H1 (cell line): ENCODE measurements around the gene MTERF2. TPM values are rescaled to one million over a fixed set of nuclear protein-coding genes. Genes with fewer than 3 reads are reported as not detected.

Experiments used
- CTCF ChIA-PET: fragments of 300-600 bp; sonication (Branson Sonifier 250); formaldehyde crosslinking; loops from one replicate; lab custom pipeline; 2021; ENCODE audit not compliant: partially characterized antibody; lab: Charles Lee
- POLR2A ChIA-PET: fragments of 300-600 bp; sonication (Branson Sonifier 250); formaldehyde crosslinking; loops from one replicate; lab custom pipeline; 2021; ENCODE audit warnings: inconsistent platforms; ENCODE audit not compliant: partially characterized antibody; lab: Charles Lee
- DNase-seq, 2 experiments: peaks; one replicate each; pipeline versions ENCODE4 v3.0.0 to v3.0.0-alpha.2; 2010 to 2022; ENCODE audit warnings: low spot score in 2 of 2, low read depth in 1 of 2, mixed read lengths in 1 of 2
- FAIRE-seq: peaks from 2 replicates; lab custom pipeline; 2011; peaks lifted over from hg19 to GRCh38; lab: Jason Lieb, UNC
- H2AFZ ChIP-seq: 2 replicates; pipeline ENCODE4 v1.8.1; 2012; ENCODE audit warnings: low read length, inconsistent platforms
- H2AK5ac ChIP-seq: 2 replicates; pipeline ENCODE4 v1.6.1; 2013; ENCODE audit warnings: low read depth, low read length
- H2BK120ac ChIP-seq: replicated peaks from 2 replicates; pipeline ENCODE3; 2013; ENCODE audit warnings: low read depth, low read length, inconsistent platforms
- H2BK12ac ChIP-seq: 2 replicates; pipeline ENCODE4 v1.6.1; 2013; ENCODE audit warnings: low read depth, low read length
- H2BK15ac ChIP-seq: 2 replicates; pipeline ENCODE4 v1.6.1; 2013; ENCODE audit warnings: low read length
- H2BK20ac ChIP-seq: 2 replicates; pipeline ENCODE4 v1.6.1; 2013; ENCODE audit warnings: low read length
- H2BK5ac ChIP-seq: 2 replicates; pipeline ENCODE4 v1.6.1; 2013; ENCODE audit warnings: low read depth, low read length
- H3K14ac ChIP-seq: 2 replicates; pipeline ENCODE4 v1.6.1; 2013; ENCODE audit warnings: inconsistent platforms; ENCODE audit not compliant: insufficient read length
- H3K18ac ChIP-seq: 2 replicates; pipeline ENCODE4 v1.6.1; 2013; ENCODE audit warnings: low read length; ENCODE audit errors: extremely low read depth
- H3K23ac ChIP-seq: 2 replicates; pipeline ENCODE4 v1.6.1; 2013; ENCODE audit warnings: inconsistent platforms; ENCODE audit not compliant: insufficient read length
- H3K23me2 ChIP-seq: 2 replicates; pipeline ENCODE4 v1.6.1; 2013; ENCODE audit warnings: low read depth, low read length
- H3K27ac ChIP-seq: 2 replicates; pipeline ENCODE4 v1.6.1; 2011; ENCODE audit warnings: low read depth, low read length, inconsistent platforms
- H3K27me3 ChIP-seq, 4 experiments: replicated peaks in 1 of 4; 1 replicate in 1 of 4; 2 replicates in 3 of 4; pipeline versions ENCODE4 v1.6.1 to v1.8.1; 2011 to 2013; ENCODE audit warnings: low read length in 3 of 4, mild to moderate bottlenecking in 3 of 4, inconsistent platforms in 2 of 4, mixed read lengths in 2 of 4, moderate library complexity in 1 of 4; ENCODE audit not compliant: control insufficient read depth in 3 of 4, insufficient read depth in 3 of 4; ENCODE audit errors: extremely low read depth in 1 of 4
- H3K36me3 ChIP-seq, 4 experiments: 2 replicates each; pipeline versions ENCODE4 v1.6.1 to v1.8.1; 2011 to 2013; ENCODE audit warnings: mild to moderate bottlenecking in 4 of 4, low read length in 3 of 4, moderate library complexity in 2 of 4, control low read depth in 1 of 4, inconsistent platforms in 1 of 4; ENCODE audit not compliant: insufficient read depth in 4 of 4, control insufficient read depth in 2 of 4
- H3K4ac ChIP-seq: replicated peaks from 2 replicates; pipeline ENCODE3; 2013; ENCODE audit warnings: low read length, low read depth, mixed read lengths, inconsistent platforms; ENCODE audit not compliant: insufficient read length
- H3K4me1 ChIP-seq, 4 experiments: replicated peaks in 1 of 4; 1 replicate in 1 of 4; 2 replicates in 3 of 4; pipeline versions ENCODE4 v1.6.1 to v1.8.1; 2011 to 2013; ENCODE audit warnings: low read length in 3 of 4, inconsistent platforms in 2 of 4, mixed read lengths in 1 of 4; ENCODE audit not compliant: insufficient read depth in 4 of 4, control insufficient read depth in 3 of 4
- H3K4me2 ChIP-seq, 2 experiments: 2 replicates each; pipeline versions ENCODE4 v1.6.1 to v1.8.1; 2011 to 2013; ENCODE audit warnings: low read depth in 2 of 2, low read length in 2 of 2, control low read depth in 1 of 2, inconsistent platforms in 1 of 2, mild to moderate bottlenecking in 1 of 2; ENCODE audit not compliant: insufficient read depth in 1 of 2
- H3K4me3 ChIP-seq, 4 experiments: fragments of 200-600, 300-600 bp in 1 of 4; sonication (generic), shearing (Covaris generic), sonication (Bioruptor Twin) in 1 of 4; 2 replicates each; pipeline versions ENCODE4 v1.5.1 to v1.8.1; 2011 to 2016; ENCODE audit warnings: low read length in 4 of 4, low read depth in 3 of 4, control low read depth in 2 of 4, inconsistent platforms in 2 of 4, mild to moderate bottlenecking in 2 of 4, mixed read lengths in 1 of 4, moderate library complexity in 1 of 4; ENCODE audit not compliant: insufficient read depth in 2 of 4; ENCODE audit errors: extremely low read depth in 1 of 4
- H3K56ac ChIP-seq: replicated peaks from 2 replicates; pipeline ENCODE3; 2013; ENCODE audit warnings: low read depth, mild to moderate bottlenecking, mixed read lengths, low read length, inconsistent platforms; ENCODE audit not compliant: insufficient read length
- H3K79me1 ChIP-seq: 2 replicates; pipeline ENCODE4 v1.6.1; 2013; ENCODE audit warnings: low read depth, low read length, control low read depth
- H3K79me2 ChIP-seq, 2 experiments: 2 replicates each; pipeline versions ENCODE4 v1.6.1 to v1.8.1; 2012 to 2013; ENCODE audit warnings: low read length in 2 of 2, mild to moderate bottlenecking in 2 of 2, inconsistent platforms in 1 of 2; ENCODE audit not compliant: insufficient read depth in 2 of 2, control insufficient read depth in 1 of 2
- H3K9ac ChIP-seq, 4 experiments: replicated peaks in 1 of 4; 1 replicate in 1 of 4; 2 replicates in 3 of 4; pipeline versions ENCODE4 v1.6.1 to v1.8.1; 2011 to 2013; ENCODE audit warnings: low read depth in 3 of 4, low read length in 3 of 4, control low read depth in 2 of 4, mild to moderate bottlenecking in 2 of 4, moderate library complexity in 2 of 4, inconsistent platforms in 1 of 4; ENCODE audit errors: extremely low read depth in 1 of 4
- H3K9me3 ChIP-seq, 2 experiments: 2 replicates each; pipeline versions ENCODE4 v1.6.1 to v1.8.1; 2012 to 2013; ENCODE audit warnings: mild to moderate bottlenecking in 2 of 2, moderate library complexity in 2 of 2, control low read depth in 1 of 2, inconsistent platforms in 1 of 2, low read depth in 1 of 2, low read length in 1 of 2, mixed read lengths in 1 of 2; ENCODE audit not compliant: insufficient read depth in 2 of 2
- H4K20me1 ChIP-seq, 2 experiments: replicated peaks in 1 of 2; 2 replicates each; pipeline versions ENCODE3 to v1.8.1; 2011 to 2013; ENCODE audit warnings: inconsistent platforms in 2 of 2, low read length in 2 of 2, mild to moderate bottlenecking in 1 of 2; ENCODE audit not compliant: insufficient read depth in 2 of 2, control insufficient read depth in 1 of 2
- H4K5ac ChIP-seq: 2 replicates; pipeline ENCODE4 v1.6.1; 2013; ENCODE audit warnings: low read length, low read depth, mixed read lengths, inconsistent platforms; ENCODE audit not compliant: insufficient read length
- H4K8ac ChIP-seq: 2 replicates; pipeline ENCODE4 v1.8.0; 2013; ENCODE audit warnings: mild to moderate bottlenecking, moderate library complexity, low read length, inconsistent platforms; ENCODE audit not compliant: insufficient read depth; ENCODE audit errors: extremely low read depth
- H4K91ac ChIP-seq: replicated peaks from 2 replicates; pipeline ENCODE3; 2013; ENCODE audit warnings: low read length, mixed read lengths, inconsistent platforms; ENCODE audit not compliant: insufficient read length
- JUND ChIP-seq: IDR thresholded peaks from 2 replicates; pipeline ENCODE4 v1.6.1; 2011; ENCODE audit warnings: mild to moderate bottlenecking, improper control_type of control experiment, low read length
- WGBS, 2 experiments: shearing (Covaris generic) in 1 of 2; methylation state at CpG; one replicate each; pipeline versions ENCODE4 v1.1.6 to v1.1.7; 2013 to 2015; ENCODE audit warnings: low lambda C conversion rate in 2 of 2, mixed read lengths in 2 of 2, inconsistent platforms in 1 of 2, low coverage in 1 of 2, missing lambda C conversion rate in 1 of 2; ENCODE audit not compliant: insufficient replicate concordance in 2 of 2, insufficient coverage in 1 of 2, insufficient read length in 1 of 2; ENCODE audit errors: extremely low coverage in 1 of 2, missing lambda C conversion rate in 1 of 2; 5-methylcytosine and 5-hydroxymethylcytosine counted together
- polyA plus RNA-seq, 7 experiments: library from polyadenylated mRNA; depleted of rRNA in 3 of 7; stranded (reverse) in 5 of 7; unstranded in 2 of 7; fragments of >200 nt in 5 of 7; fragments of 200-250 nt in 2 of 7; gene quantifications; 1 replicate in 5 of 7; 2 replicates in 1 of 7; 4 replicates in 1 of 7; pipeline versions ENCODE4 v1.2.1 to v1.2.3, GENCODE V29; 2011 to 2013; ENCODE audit warnings: missing spikeins in 2 of 7, mixed read lengths in 2 of 7
- total RNA-seq: library from RNA; stranded (reverse); fragmentation: NEBNext Ultra II Directional; extraction: Animal tissue kit (Norgen Biotek cat#: 25700); gene quantifications from 2 replicates; pipeline ENCODE4 v1.2.1, GENCODE V29; 2021

Gene MTERF2
- total and polyA plus RNA-seq, 2 of the 8 experiments (the other 6 are each of a cell fraction or from before 2014, with no cell fraction given): 2.8 to 7.1 TPM

DNA sequence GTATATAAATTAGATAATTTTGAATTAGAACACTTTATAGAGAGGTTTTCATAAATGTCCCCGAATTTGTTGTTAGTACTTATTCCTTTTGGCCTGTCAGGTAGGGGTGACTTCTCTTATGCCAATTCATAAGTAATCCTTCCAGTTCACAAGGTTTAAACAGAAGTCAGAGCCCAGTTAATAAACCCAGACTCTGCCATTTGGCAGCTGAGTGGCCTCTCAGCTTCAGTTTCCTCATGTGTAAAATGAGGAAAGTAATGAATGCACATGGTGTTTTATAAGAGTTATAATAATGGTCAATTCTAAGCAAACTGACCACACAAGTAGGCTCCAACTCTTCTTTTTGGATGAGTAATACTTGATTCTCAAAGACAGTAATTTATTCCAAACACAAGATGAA lies 10.3 kb downstream of the MTERF2 start:
- no peak overlapping the region for H2BK5ac ChIP-seq
- H3K23ac ChIP-seq: no peak overlapping the region
- no peaks in the 10 kb centered on the region for H3K79me2 ChIP-seq
- H3K9me3 ChIP-seq: no peaks in the 10 kb centered on the region
- H4K91ac ChIP-seq: no peak overlapping the region
- no peak overlapping the region for H3K56ac ChIP-seq
- H3K4me2 ChIP-seq: no peak overlapping the region
- DNase-seq (no peak), FAIRE-seq (no peak)
- no peaks in the 10 kb centered on the region for H3K23me2 ChIP-seq
- H2AFZ ChIP-seq: no peak overlapping the region
- H2AK5ac ChIP-seq: no peak overlapping the region
- no peak overlapping the region for H3K9ac ChIP-seq
- H3K4me3 ChIP-seq: no peak overlapping the region
- no peaks in the 10 kb centered on the region for H3K27me3 ChIP-seq
- no peaks in the 10 kb centered on the region for H3K4me1 ChIP-seq
- no peak overlapping the region for H3K4ac ChIP-seq
- ChIA-PET CTCF (interaction anchor here (1.6 kb wide), 1 partner anchor 37 kb away, joined by 3 read pairs; no protein-coding TSS in a partner anchor), POLR2A (interaction anchor here (2.2 to 3.2 kb wide), 2 partner anchors 10 to 20 kb away, joined by 5 to 11 read pairs; partner anchors contain the start of genes MTERF2 and TMEM263)
- H3K18ac ChIP-seq: no peak overlapping the region
- no peak overlapping the region for H4K8ac ChIP-seq
- H3K36me3 ChIP-seq: no peaks in the 10 kb centered on the region
- no peak overlapping the region for H3K14ac ChIP-seq
- no peak overlapping the region for H3K27ac ChIP-seq
- no peak overlapping the region for H4K5ac ChIP-seq
- H2BK15ac ChIP-seq: no peak overlapping the region
- no peaks in the 10 kb centered on the region for H3K79me1 ChIP-seq
- no peak for TF ChIP-seq JUND
- H2BK12ac ChIP-seq: no peak overlapping the region
- H2BK20ac ChIP-seq: no peak overlapping the region
- no peak overlapping the region for H2BK120ac ChIP-seq
- WGBS, 2 experiments: 80% methylated on average over 1 of the region's 1 CpG; no CpG with 5 or more reads in 1 of the 2 experiments
- no peaks in the 10 kb centered on the region for H4K20me1 ChIP-seq
